ENCODE measurements around the gene SKOR2.
"Not testable (repeated sequence)": the region's sequence is repeated elsewhere in the genome, so short reads cannot be mapped to it uniquely, and the experiment has no call there.

The SKOR2 gene

GRCh38 chr18:47215554-47216138, 35.8 kb downstream of the SKOR2 start:
- ChIA-PET CTCF (interaction anchor here (0.8 to 4.0 kb wide), 19 partner anchors 10 to 539 kb away, joined by 3 to 32 read pairs (median 4); no protein-coding TSS in a partner anchor), POLR2A (no interaction called here)
- H3K27ac ChIP-seq (ENCODE audit: insufficient read depth in 1 of 2, low read depth in 1 of 2, low read length in 2 of 2, poor library complexity in 1 of 2, severe bottlenecking in 2 of 2), result no peak overlapping the region
- H3K9me3 ChIP-seq (ENCODE audit: control extremely low read depth in 1 of 5, control insufficient read depth in 4 of 5, insufficient read depth in 2 of 5, low read depth in 1 of 5, low read length in 4 of 5), result no peaks in the 10 kb centered on the region
- no CpG with 5 or more reads among the region's 5 CpGs for WGBS (ENCODE audit: insufficient coverage)
- H3K36me3 ChIP-seq (ENCODE audit: control insufficient read depth in 4 of 4, insufficient read depth in 4 of 4, low read length in 3 of 4), result no peaks in the 10 kb centered on the region
- H3K27me3 ChIP-seq (replicated peaks in 2 of 5; ENCODE audit: control insufficient read depth in 4 of 5, insufficient read depth in 5 of 5, low read length in 4 of 5), result peaks cover 11 to 48% (median 31%) of the 10 kb centered on the region in 5 experiments
- H3K4me1 ChIP-seq (ENCODE audit: control extremely low read depth in 1 of 4, control insufficient read depth in 4 of 4, insufficient read depth in 4 of 4, low read length in 3 of 4), result no peaks in the 10 kb centered on the region
- DNase-seq, result peak; percentile 55 to 82 (median 79)
- no peak overlapping the region for H3K4me3 ChIP-seq (ENCODE audit: control insufficient read depth in 1 of 7, extremely low read depth in 1 of 7, insufficient read depth in 4 of 7, low read depth in 2 of 7, low read length in 6 of 7)

- Histone ChIP-seq H3K4me3 (ENCODE audit: control insufficient read depth in 1 of 7, extremely low read depth in 1 of 7, insufficient read depth in 4 of 7, low read depth in 2 of 7, low read length in 6 of 7) (no peak overlapping the region), H3K9me3 (ENCODE audit: control extremely low read depth in 1 of 5, control insufficient read depth in 4 of 5, insufficient read depth in 2 of 5, low read depth in 1 of 5, low read length in 4 of 5) (no peaks in the 10 kb centered on the region), H3K27ac (ENCODE audit: insufficient read depth in 1 of 2, low read depth in 1 of 2, low read length in 2 of 2, poor library complexity in 1 of 2, severe bottlenecking in 2 of 2) (no peak overlapping the region), H3K36me3 (ENCODE audit: control insufficient read depth in 4 of 4, insufficient read depth in 4 of 4, low read length in 3 of 4) (no peaks in the 10 kb centered on the region), H3K27me3 (replicated peaks in 2 of 5; ENCODE audit: control insufficient read depth in 4 of 5, insufficient read depth in 5 of 5, low read length in 4 of 5) (peaks cover 9 to 66% (median 27%) of the 10 kb centered on the region in 5 experiments), H3K4me1 (ENCODE audit: control extremely low read depth in 1 of 4, control insufficient read depth in 4 of 4, insufficient read depth in 4 of 4, low read length in 3 of 4) (no peaks in the 10 kb centered on the region)
- ChIA-PET CTCF (interaction anchor here (0.7 to 1.1 kb wide), 4 partner anchors 104 to 540 kb away, joined by 3 to 4 read pairs (median 3); no protein-coding TSS in a partner anchor), POLR2A (no interaction called here)
- WGBS (ENCODE audit: insufficient coverage), result no CpG with 5 or more reads among the region's 1 CpG
- DNase-seq, result no peak
These were observed 42.3 kb downstream of the SKOR2 start for GRCh38 chr18:47209171-47209570.

GRCh38 chr18:47206945-47207637, 44.4 kb downstream of the SKOR2 start:
- 92% methylated on average over 2 of the region's 2 CpGs for WGBS (ENCODE audit: insufficient coverage)
- H3K4me3 ChIP-seq (ENCODE audit: control insufficient read depth in 1 of 7, extremely low read depth in 1 of 7, insufficient read depth in 4 of 7, low read depth in 2 of 7, low read length in 6 of 7), result no peak overlapping the region
- H3K27me3 ChIP-seq (replicated peaks in 2 of 5; ENCODE audit: control insufficient read depth in 4 of 5, insufficient read depth in 5 of 5, low read length in 4 of 5), result peaks cover 12 to 49% (median 19%) of the 10 kb centered on the region in 5 experiments
- no peaks in the 10 kb centered on the region for H3K36me3 ChIP-seq (ENCODE audit: control insufficient read depth in 4 of 4, insufficient read depth in 4 of 4, low read length in 3 of 4)
- no peak overlapping the region for H3K27ac ChIP-seq (ENCODE audit: insufficient read depth in 1 of 2, low read depth in 1 of 2, low read length in 2 of 2, poor library complexity in 1 of 2, severe bottlenecking in 2 of 2)
- DNase-seq, result no peak
- POLR2A ChIA-PET, result no interaction called here
- H3K9me3 ChIP-seq (ENCODE audit: control extremely low read depth in 1 of 5, control insufficient read depth in 4 of 5, insufficient read depth in 2 of 5, low read depth in 1 of 5, low read length in 4 of 5), result no peaks in the 10 kb centered on the region
- no peaks in the 10 kb centered on the region for H3K4me1 ChIP-seq (ENCODE audit: control extremely low read depth in 1 of 4, control insufficient read depth in 4 of 4, insufficient read depth in 4 of 4, low read length in 3 of 4)
- CTCF ChIA-PET, result interaction anchor here (1.0 to 4.6 kb wide), 2 partner anchors 7 to 106 kb away, joined by 6 to 29 read pairs; no protein-coding TSS in a partner anchor

- 66% methylated on average over 3 of the region's 3 CpGs for WGBS (ENCODE audit: insufficient coverage)
- H3K9me3 ChIP-seq (ENCODE audit: control extremely low read depth in 1 of 5, control insufficient read depth in 4 of 5, insufficient read depth in 2 of 5, low read depth in 1 of 5, low read length in 4 of 5), result no peaks in the 10 kb centered on the region
- POLR2A ChIA-PET, result no interaction called here
- CTCF ChIA-PET, result interaction anchor here (0.6 to 6.5 kb wide), 27 partner anchors 9 to 538 kb away, joined by 3 to 81 read pairs (median 4); partner anchors contain the start of gene HDHD2
- no peaks in the 10 kb centered on the region for H3K4me1 ChIP-seq (ENCODE audit: control extremely low read depth in 1 of 4, control insufficient read depth in 4 of 4, insufficient read depth in 4 of 4, low read length in 3 of 4)
- peaks cover 10 to 31% (median 12%) of the 10 kb centered on the region in 5 experiments for H3K27me3 ChIP-seq (replicated peaks in 2 of 5; ENCODE audit: control insufficient read depth in 4 of 5, insufficient read depth in 5 of 5, low read length in 4 of 5)
- H3K36me3 ChIP-seq (ENCODE audit: control insufficient read depth in 4 of 4, insufficient read depth in 4 of 4, low read length in 3 of 4), result no peaks in the 10 kb centered on the region
- H3K27ac ChIP-seq (ENCODE audit: insufficient read depth in 1 of 2, low read depth in 1 of 2, low read length in 2 of 2, poor library complexity in 1 of 2, severe bottlenecking in 2 of 2), result no peak overlapping the region
- H3K4me3 ChIP-seq (ENCODE audit: control insufficient read depth in 1 of 7, extremely low read depth in 1 of 7, insufficient read depth in 4 of 7, low read depth in 2 of 7, low read length in 6 of 7), result no peak overlapping the region
- DNase-seq, result peak; percentile 34 to 66 (median 56)
These were observed 46.4 kb downstream of the SKOR2 start for GRCh38 chr18:47204908-47205522.

GRCh38 chr18:47203626-47204464, 47.6 kb downstream of the SKOR2 start:
- H3K27me3 ChIP-seq (replicated peaks in 2 of 5; ENCODE audit: control insufficient read depth in 4 of 5, insufficient read depth in 5 of 5, low read length in 4 of 5), result peaks cover 6 to 20% (median 10%) of the 10 kb centered on the region in 5 experiments
- H3K4me1 ChIP-seq (ENCODE audit: control extremely low read depth in 1 of 4, control insufficient read depth in 4 of 4, insufficient read depth in 4 of 4, low read length in 3 of 4), result no peaks in the 10 kb centered on the region
- no peak overlapping the region for H3K27ac ChIP-seq (ENCODE audit: insufficient read depth in 1 of 2, low read depth in 1 of 2, low read length in 2 of 2, poor library complexity in 1 of 2, severe bottlenecking in 2 of 2)
- ChIA-PET POLR2A (no interaction called here), CTCF (interaction anchor here (0.6 to 6.5 kb wide), 18 partner anchors 11 to 528 kb away, joined by 3 to 81 read pairs (median 5); partner anchors contain the start of gene HDHD2)
- H3K9me3 ChIP-seq (ENCODE audit: control extremely low read depth in 1 of 5, control insufficient read depth in 4 of 5, insufficient read depth in 2 of 5, low read depth in 1 of 5, low read length in 4 of 5), result no peaks in the 10 kb centered on the region
- H3K4me3 ChIP-seq (ENCODE audit: control insufficient read depth in 1 of 7, extremely low read depth in 1 of 7, insufficient read depth in 4 of 7, low read depth in 2 of 7, low read length in 6 of 7), result no peak overlapping the region
- 80% methylated on average over 1 of the region's 3 CpGs for WGBS (ENCODE audit: insufficient coverage)
- no peak for DNase-seq
- no peaks in the 10 kb centered on the region for H3K36me3 ChIP-seq (ENCODE audit: control insufficient read depth in 4 of 4, insufficient read depth in 4 of 4, low read length in 3 of 4)

- H3K27ac ChIP-seq (ENCODE audit: insufficient read depth in 1 of 2, low read depth in 1 of 2, low read length in 2 of 2, poor library complexity in 1 of 2, severe bottlenecking in 2 of 2); H3K9me3 ChIP-seq (ENCODE audit: control extremely low read depth in 1 of 5, control insufficient read depth in 4 of 5, insufficient read depth in 2 of 5, low read depth in 1 of 5, low read length in 4 of 5); H3K27me3 ChIP-seq (replicated peaks in 2 of 5; ENCODE audit: control insufficient read depth in 4 of 5, insufficient read depth in 5 of 5, low read length in 4 of 5); H3K4me3 ChIP-seq (ENCODE audit: control insufficient read depth in 1 of 7, extremely low read depth in 1 of 7, insufficient read depth in 4 of 7, low read depth in 2 of 7, low read length in 6 of 7); POLR2A ChIA-PET; H3K4me1 ChIP-seq (ENCODE audit: control extremely low read depth in 1 of 4, control insufficient read depth in 4 of 4, insufficient read depth in 4 of 4, low read length in 3 of 4); CTCF ChIA-PET; H3K36me3 ChIP-seq (ENCODE audit: control insufficient read depth in 4 of 4, insufficient read depth in 4 of 4, low read length in 3 of 4): not testable (repeated sequence)
- WGBS (ENCODE audit: insufficient coverage), result no CpG with 5 or more reads among the region's 3 CpGs
- peak in 1 of 3 donors; percentile 8 for DNase-seq
These were observed 55.5 kb downstream of the SKOR2 start for GRCh38 chr18:47195961-47196360.
